K562 (cell line): ENCODE results near the gene DAPK1. TPM values are rescaled to one million over a fixed set of nuclear protein-coding genes. Genes with fewer than 3 reads are reported as not detected.

Source experiments
- ATAC-seq: fragments of 200-7000 bp; cut with Tn5 transposase; 3 replicates; pipeline ENCODE4 v1.9.1; 2020; ENCODE audit warnings: moderate library complexity
- BruUV-seq: library from RNA; stranded (reverse); fragments of 400-500 nt; replicated peaks from 2 replicates; lab custom pipeline; 2021; lab: Mats Ljungman, UMichigan
- CTCF ChIA-PET: fragments of 300-600 bp; formaldehyde crosslinking; extraction: SDS; loops from one replicate; lab custom pipeline; 2021; ENCODE audit warnings: low intra/inter-chr PET ratio; lab: Yijun Ruan, JAX
- POLR2A ChIA-PET: fragments of 300-600, 350-650 bp; sonication (Branson Sonifier 250); formaldehyde crosslinking; extraction: SDS; loops from one replicate; lab custom pipeline; 2021; ENCODE audit warnings: antibody characterized with exemption, inconsistent platforms; lab: Yijun Ruan, JAX
- DNase-seq, 4 experiments: peaks; one replicate each; pipeline versions ENCODE4 v3.0.0 to v3.0.0-alpha.2; 2011 to 2018; ENCODE audit warnings: low spot score in 3 of 4, mixed read lengths in 3 of 4; ENCODE audit errors: extremely low read depth in 1 of 4
- FAIRE-seq: peaks from 2 replicates; lab custom pipeline; 2011; peaks lifted over from hg19 to GRCh38; lab: Jason Lieb, UNC
- H2AFZ ChIP-seq: 2 replicates; pipeline ENCODE4 v1.6.0; 2011; ENCODE audit warnings: low read depth, low read length, control low read depth, inconsistent platforms
- H3K27ac ChIP-seq: fragments of 200-600 bp; 3 replicates; pipeline ENCODE4 v1.8.0; 2011; ENCODE audit warnings: low read depth, mild to moderate bottlenecking, control low read depth, inconsistent platforms, low read length, moderate library complexity, mixed read lengths; ENCODE audit errors: extremely low read depth
- H3K27me3 ChIP-seq, 2 experiments: fragments of 300-600 bp in 1 of 2; 2 replicates in 1 of 2; 3 replicates in 1 of 2; pipeline versions ENCODE4 v1.6.0 to v1.8.0; 2011; ENCODE audit warnings: inconsistent platforms in 2 of 2, low read length in 2 of 2, mild to moderate bottlenecking in 1 of 2, mixed read lengths in 1 of 2, moderate library complexity in 1 of 2; ENCODE audit not compliant: control insufficient read depth in 2 of 2, insufficient read depth in 2 of 2
- H3K36me3 ChIP-seq: fragments of 300-600 bp; 3 replicates; pipeline ENCODE4 v1.8.0; 2011; ENCODE audit warnings: mild to moderate bottlenecking, low read length, inconsistent platforms; ENCODE audit not compliant: control insufficient read depth, insufficient read depth
- H3K4me1 ChIP-seq, 2 experiments: fragments of 200-600 bp in 1 of 2; replicated peaks in 1 of 2; 2 replicates in 1 of 2; 3 replicates in 1 of 2; pipeline versions ENCODE4 v1.5.1 to v1.8.0; 2011; ENCODE audit warnings: inconsistent platforms in 2 of 2, low read length in 2 of 2, mild to moderate bottlenecking in 1 of 2, mixed read lengths in 1 of 2, moderate library complexity in 1 of 2; ENCODE audit not compliant: control insufficient read depth in 2 of 2, insufficient read depth in 2 of 2
- H3K4me2 ChIP-seq: 2 replicates; pipeline ENCODE4 v1.6.1; 2011; ENCODE audit warnings: low read length, control low read depth, inconsistent platforms, mixed read lengths; ENCODE audit not compliant: insufficient read depth
- H3K4me3 ChIP-seq: fragments of 200-600 bp; sonication (generic), shearing (Covaris generic); 2 replicates; pipeline ENCODE4 v1.5.1; 2016; ENCODE audit warnings: control low read depth, inconsistent platforms
- H3K79me2 ChIP-seq: fragments of 200-600 bp; 3 replicates; pipeline ENCODE4 v1.8.0; 2011; ENCODE audit warnings: low read length, inconsistent platforms; ENCODE audit not compliant: control insufficient read depth, insufficient read depth
- H3K9ac ChIP-seq, 2 experiments: 2 replicates each; pipeline versions ENCODE4 v1.6.0 to v1.6.1; 2011; ENCODE audit warnings: low read depth in 2 of 2, low read length in 2 of 2, control low read depth in 1 of 2, inconsistent platforms in 1 of 2, mild to moderate bottlenecking in 1 of 2, mixed read lengths in 1 of 2; ENCODE audit not compliant: insufficient read depth in 1 of 2
- H3K9me1 ChIP-seq: one replicate; pipeline ENCODE4 v1.6.0; 2011; ENCODE audit warnings: inconsistent platforms, mild to moderate bottlenecking, low read length, moderate library complexity; ENCODE audit not compliant: control insufficient read depth, insufficient read depth
- H3K9me3 ChIP-seq: replicated peaks from 2 replicates; pipeline ENCODE4 v1.5.1; 2011; ENCODE audit warnings: low read depth, low read length, inconsistent platforms; ENCODE audit not compliant: control insufficient read depth, insufficient read depth
- H4K20me1 ChIP-seq: replicated peaks from 2 replicates; pipeline ENCODE4 v1.6.1; 2011; ENCODE audit warnings: low read length, inconsistent platforms, mixed read lengths; ENCODE audit not compliant: control insufficient read depth, insufficient read depth
- ATF7 ChIP-seq: fragments of 450-650 bp; IDR thresholded peaks from 2 replicates; pipeline ENCODE4 v1.7.1; 2014; ENCODE audit warnings: mild to moderate bottlenecking, moderate library complexity
- CBX1 ChIP-seq: sonication (generic); IDR thresholded peaks from 2 replicates; pipeline ENCODE4 v1.6.1; 2016; ENCODE audit warnings: antibody characterized with exemption, low read depth, mild to moderate bottlenecking
- DDX20 ChIP-seq: fragments of 450-650 bp; IDR thresholded peaks from 2 replicates; pipeline ENCODE4 v1.6.1; 2016; ENCODE audit warnings: missing genetic modification characterization, low read depth, mild to moderate bottlenecking, missing compliant biosample characterization, moderate library complexity
- HLTF ChIP-seq: fragments of 450-650 bp; IDR thresholded peaks from 2 replicates; pipeline ENCODE4 v1.6.1; 2016
- HMG20B ChIP-seq: fragments of 250-450 bp; sonication (Bioruptor Pico); IDR thresholded peaks from 2 replicates; pipeline ENCODE4 v1.5.0; 2021; ENCODE audit warnings: mild to moderate bottlenecking
- NFIX ChIP-seq: fragments of 250-450 bp; sonication (Bioruptor Pico); IDR thresholded peaks from 2 replicates; pipeline ENCODE4 v1.4.0; 2020; ENCODE audit warnings: low read depth, mild to moderate bottlenecking, moderate library complexity
- NR2C1 ChIP-seq, 2 experiments: fragments of 450-650 bp; IDR thresholded peaks; 2 replicates each; pipeline ENCODE4 v1.6.1; 2017; ENCODE audit warnings: mild to moderate bottlenecking in 2 of 2, antibody characterized with exemption in 1 of 2, inconsistent platforms in 1 of 2, missing compliant biosample characterization in 1 of 2, missing genetic modification characterization in 1 of 2
- POLR2B ChIP-seq: fragments of 450-650 bp; IDR thresholded peaks from 2 replicates; pipeline ENCODE4 v1.6.1; 2018; ENCODE audit warnings: low read depth; ENCODE audit not compliant: partially characterized antibody
- SMAD3 ChIP-seq: fragments of 450-650 bp; formaldehyde crosslinking; conservative IDR thresholded peaks from 2 replicates; pipeline ENCODE4 v1.4.0; 2020; ENCODE audit warnings: mild to moderate bottlenecking
- SMARCC2 ChIP-seq: fragments of 450-650 bp; IDR thresholded peaks from 2 replicates; pipeline ENCODE4 v1.6.1; 2017; ENCODE audit warnings: antibody characterized with exemption, moderate library complexity, mild to moderate bottlenecking, low read depth
- SMC3 ChIP-seq: conservative IDR thresholded peaks from 2 replicates; pipeline ENCODE4 v1.6.1; 2011; ENCODE audit warnings: low read depth, low read length, improper control_type of control experiment; ENCODE audit not compliant: insufficient read depth
- SOX6 ChIP-seq: fragments of 450-650 bp; IDR thresholded peaks from 2 replicates; pipeline ENCODE4 v1.6.1; 2014; ENCODE audit warnings: mild to moderate bottlenecking
- ZNF311 ChIP-seq: fragments of 250-450 bp; sonication (Bioruptor Pico); IDR thresholded peaks from 2 replicates; pipeline ENCODE4 v1.4.0; 2020; ENCODE audit warnings: mild to moderate bottlenecking, moderate library complexity
- WGBS: fragments of 100-300 bp; shearing (Covaris generic); methylation state at CpG from one replicate; pipeline ENCODE4 v1.1.6; 2016; ENCODE audit warnings: low coverage, mixed read lengths; ENCODE audit not compliant: insufficient coverage; ENCODE audit errors: missing lambda C conversion rate; 5-methylcytosine and 5-hydroxymethylcytosine counted together
- in situ Hi-C: fragments of 300-500 bp; cut with MboI; formaldehyde crosslinking; loops from 4 replicates; pipeline ENCODE4 v1.15.0; 2018; ENCODE audit warnings: inconsistent platforms, mixed read lengths
- intact Hi-C: fragments of 100-400 bp; cut with micrococcal nuclease; formaldehyde crosslinking; loops from 2 replicates; pipeline ENCODE4 v1.14.2; 2022
- polyA plus RNA-seq, 8 experiments: library from polyadenylated mRNA; depleted of rRNA in 4 of 8; stranded (reverse) in 5 of 8; unstranded in 3 of 8; fragments of >200 nt; fragmentation: Nextera tagmentation in 2 of 8; fragmentation: Illumina TruSeq in 1 of 8; extraction: Ambion mirVana in 2 of 8; extraction: Trizol in 1 of 8; gene quantifications; 2 replicates each; pipeline versions ENCODE4 v1.2.1 to v1.2.3, GENCODE V29; 2011 to 2014; ENCODE audit warnings: inconsistent platforms in 1 of 8, missing spikeins in 1 of 8
- total RNA-seq, 7 experiments: library from RNA; depleted of rRNA in 6 of 7; stranded (reverse); fragments of >200 nt in 6 of 7; fragmentation: Illumina TruSeq in 2 of 7; extraction: Trizol in 2 of 7; gene quantifications; 2 replicates each; pipeline versions ENCODE4 v1.2.1 to v1.2.3, GENCODE V29; 2011 to 2021; ENCODE audit warnings: low replicate concordance in 1 of 7
- TF ChIP-seq, protein P1 (sequence below): fragments of 450-650 bp; IDR thresholded peaks from 2 replicates; pipeline ENCODE4 v1.6.1; 2017; ENCODE audit warnings: antibody characterized with exemption, mild to moderate bottlenecking

The DAPK1 gene
- total and polyA plus RNA-seq, 9 of the 15 experiments (the other 6 are each of a cell fraction or from before 2014, with no cell fraction given): 1.7 to 26.4 (median 15.8) TPM

- no peak for TF ChIP-seq SMC3
- TF ChIP-seq ATF7: no peak
- TF ChIP-seq SMAD3: no peak
- no peak for TF ChIP-seq POLR2B
- 0 out of 2 replicates have a peak, but pooled peaks have one; percentile 35 for TF ChIP-seq SOX6
- no peak for TF ChIP-seq CBX1
- Histone ChIP-seq H3K9me3 (no peaks in the 10 kb centered on the region), H3K4me2 (no peak overlapping the region), H3K27ac (no peak overlapping the region), H3K27me3 (no peaks in the 10 kb centered on the region), H3K4me3 (no peak overlapping the region), H4K20me1 (no peaks in the 10 kb centered on the region), H3K36me3 (no peaks in the 10 kb centered on the region), H2AFZ (no peak overlapping the region), H3K9ac (no peak overlapping the region), H3K9me1 (no peaks in the 10 kb centered on the region), H3K4me1 (peaks cover 0 to 19% of the 10 kb centered on the region in 2 experiments; a peak in 4 of 5 replicates), H3K79me2 (no peaks in the 10 kb centered on the region)
- no TSS peak for BruUV-seq
- WGBS: 57% methylated on average over 2 of the region's 3 CpGs
- FAIRE-seq (no peak), ATAC-seq (no peak), DNase-seq (no peak)
- intact Hi-C loops: no loop called here
- ChIA-PET CTCF (no interaction called here), POLR2A (interaction anchor here (0.6 kb wide), 1 partner anchor 48 kb away, joined by 4 read pairs; no protein-coding TSS in a partner anchor)
- in situ Hi-C loops: no loop called here
These were observed 31.9 kb upstream of the DAPK1 start for GRCh38 chr9:87465816-87466215.

DNA sequence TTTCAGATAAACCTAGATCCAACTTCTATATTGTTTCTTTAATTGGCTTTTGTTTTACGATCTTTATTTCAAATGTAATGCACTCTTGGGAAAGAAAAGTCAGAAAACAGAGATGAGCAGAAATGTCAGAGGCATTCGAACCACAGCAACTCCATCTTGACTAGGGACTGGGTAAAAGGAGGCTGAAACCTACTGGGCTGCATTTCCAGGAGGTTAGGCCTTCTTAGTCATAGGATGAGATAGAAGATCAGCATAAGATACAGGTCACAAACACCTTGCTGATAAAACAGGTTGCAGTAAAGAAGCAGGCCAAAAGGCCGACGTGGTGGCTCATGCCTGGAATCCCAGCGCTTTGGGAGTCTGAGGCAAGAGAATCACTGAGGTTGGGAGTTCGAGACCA, 30.5 kb upstream of the DAPK1 start:
- BruUV-seq: no TSS peak
- no peak for FAIRE-seq
- POLR2A ChIA-PET: no interaction called here
- no peak for TF ChIP-seq HMG20B (CRISPR knock-in tag)
- 0 out of 2 replicates have a peak, but pooled peaks have one; percentile 26 for TF ChIP-seq ZNF311 (CRISPR knock-in tag)
- TF ChIP-seq, protein P1, sequence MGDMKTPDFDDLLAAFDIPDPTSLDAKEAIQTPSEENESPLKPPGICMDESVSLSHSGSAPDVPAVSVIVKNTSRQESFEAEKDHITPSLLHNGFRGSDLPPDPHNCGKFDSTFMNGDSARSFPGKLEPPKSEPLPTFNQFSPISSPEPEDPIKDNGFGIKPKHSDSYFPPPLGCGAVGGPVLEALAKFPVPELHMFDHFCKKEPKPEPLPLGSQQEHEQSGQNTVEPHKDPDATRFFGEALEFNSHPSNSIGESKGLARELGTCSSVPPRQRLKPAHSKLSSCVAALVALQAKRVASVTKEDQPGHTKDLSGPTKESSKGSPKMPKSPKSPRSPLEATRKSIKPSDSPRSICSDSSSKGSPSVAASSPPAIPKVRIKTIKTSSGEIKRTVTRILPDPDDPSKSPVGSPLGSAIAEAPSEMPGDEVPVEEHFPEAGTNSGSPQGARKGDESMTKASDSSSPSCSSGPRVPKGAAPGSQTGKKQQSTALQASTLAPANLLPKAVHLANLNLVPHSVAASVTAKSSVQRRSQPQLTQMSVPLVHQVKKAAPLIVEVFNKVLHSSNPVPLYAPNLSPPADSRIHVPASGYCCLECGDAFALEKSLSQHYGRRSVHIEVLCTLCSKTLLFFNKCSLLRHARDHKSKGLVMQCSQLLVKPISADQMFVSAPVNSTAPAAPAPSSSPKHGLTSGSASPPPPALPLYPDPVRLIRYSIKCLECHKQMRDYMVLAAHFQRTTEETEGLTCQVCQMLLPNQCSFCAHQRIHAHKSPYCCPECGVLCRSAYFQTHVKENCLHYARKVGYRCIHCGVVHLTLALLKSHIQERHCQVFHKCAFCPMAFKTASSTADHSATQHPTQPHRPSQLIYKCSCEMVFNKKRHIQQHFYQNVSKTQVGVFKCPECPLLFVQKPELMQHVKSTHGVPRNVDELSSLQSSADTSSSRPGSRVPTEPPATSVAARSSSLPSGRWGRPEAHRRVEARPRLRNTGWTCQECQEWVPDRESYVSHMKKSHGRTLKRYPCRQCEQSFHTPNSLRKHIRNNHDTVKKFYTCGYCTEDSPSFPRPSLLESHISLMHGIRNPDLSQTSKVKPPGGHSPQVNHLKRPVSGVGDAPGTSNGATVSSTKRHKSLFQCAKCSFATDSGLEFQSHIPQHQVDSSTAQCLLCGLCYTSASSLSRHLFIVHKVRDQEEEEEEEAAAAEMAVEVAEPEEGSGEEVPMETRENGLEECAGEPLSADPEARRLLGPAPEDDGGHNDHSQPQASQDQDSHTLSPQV: peak; percentile 71
- TF ChIP-seq NR2C1 (IDR thresholded peaks at IDR 0.05): no peak
- 0 out of 2 replicates have a peak, but pooled peaks have one; percentile 37 for TF ChIP-seq NR2C1 (tag; IDR thresholded peaks at IDR 0.05)
- no peak for TF ChIP-seq NFIX (CRISPR knock-in tag)
- TF ChIP-seq SMARCC2: no peak
- TF ChIP-seq HLTF: no peak
- TF ChIP-seq DDX20 (tag): 0 out of 2 replicates have a peak, but pooled peaks have one; percentile 40

More for the DNA sequence above, 30.5 kb upstream of the DAPK1 start:
- WGBS: 71% methylated on average over 6 of the region's 6 CpGs
- Histone ChIP-seq H3K4me2 (no peak overlapping the region), H3K4me1 (peaks cover 0 to 19% of the 10 kb centered on the region in 2 experiments; a peak in 4 of 5 replicates), H4K20me1 (no peaks in the 10 kb centered on the region), H3K36me3 (no peaks in the 10 kb centered on the region), H3K9ac (no peak overlapping the region), H3K27ac (no peak overlapping the region), H2AFZ (no peak overlapping the region), H3K9me1 (no peaks in the 10 kb centered on the region), H3K79me2 (no peaks in the 10 kb centered on the region), H3K9me3 (no peaks in the 10 kb centered on the region), H3K27me3 (no peaks in the 10 kb centered on the region), H3K4me3 (no peak overlapping the region)
- CTCF ChIA-PET: no interaction called here
- ATAC-seq (no peak), DNase-seq (no peak)
- intact Hi-C loops (no loop called here), in situ Hi-C loops (no loop called here)
